ENCODE data around the gene LRRC75B.
A peak's percentile ranks its signal among the peaks of the same experiment; 100 is the strongest.

LRRC75B gene

GRCh38 chr22:24585461-24585860, 7.4 kb downstream of the LRRC75B start:
- DNase-seq = no peak

DNA sequence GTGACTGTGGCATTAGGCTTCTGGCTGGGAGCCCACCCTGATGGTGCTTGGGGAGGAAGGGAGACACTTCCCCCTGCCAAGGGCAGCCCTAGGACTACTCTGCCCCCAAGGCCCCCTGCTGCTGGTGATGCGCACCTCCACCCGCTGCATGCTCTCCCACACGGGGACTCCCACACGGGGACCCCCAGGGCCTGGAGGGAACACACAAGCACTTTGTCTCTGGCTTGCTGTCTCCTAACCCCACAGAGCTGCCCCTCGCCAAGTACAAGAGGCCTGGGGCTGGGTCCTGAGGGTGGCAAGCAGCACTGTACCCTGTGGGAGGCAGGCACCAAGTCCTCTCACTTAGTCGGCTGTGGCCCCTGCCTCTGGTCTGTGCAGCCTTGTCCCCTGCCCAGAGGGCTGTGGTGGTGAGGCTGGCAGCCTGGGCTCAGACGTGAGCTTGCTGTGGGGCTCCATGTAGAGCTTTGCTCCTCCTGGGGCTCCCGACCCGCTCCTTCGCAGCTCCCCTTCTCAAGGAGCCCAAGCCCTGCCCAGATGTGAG, 7.9 kb downstream of the LRRC75B start:
- no peak for DNase-seq

DNA sequence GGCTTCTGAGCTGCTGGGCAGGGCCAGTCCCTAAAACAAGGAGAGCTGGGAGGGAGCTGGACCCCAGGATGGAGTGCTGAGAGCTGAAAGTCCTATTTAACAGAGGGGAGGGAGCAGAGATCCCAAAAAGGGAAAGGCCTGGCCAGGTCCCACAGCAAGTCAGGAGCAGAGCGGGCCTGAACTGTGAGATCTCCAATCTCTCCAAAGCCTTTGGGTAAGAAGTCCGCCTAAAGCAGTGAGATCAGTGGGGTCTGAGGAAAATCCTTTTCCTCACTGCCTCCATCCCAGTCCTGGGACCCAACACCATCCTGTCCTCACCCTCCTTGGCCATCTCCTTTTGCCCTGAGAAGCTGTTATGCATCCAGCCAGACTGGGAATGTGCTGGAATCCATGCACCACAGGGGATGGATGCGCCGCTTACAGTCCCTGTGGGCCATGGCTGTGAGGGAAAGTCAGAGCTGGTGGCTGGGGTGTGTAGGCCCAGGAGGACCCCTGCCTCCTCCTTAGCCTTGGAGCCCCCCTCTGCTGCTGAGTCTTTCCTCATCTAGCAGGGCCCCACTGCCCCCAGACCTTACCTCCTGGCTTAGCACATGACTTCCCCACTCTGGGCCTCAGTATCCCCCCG, 8.6 kb downstream of the LRRC75B start:
- no peak for DNase-seq

DNA sequence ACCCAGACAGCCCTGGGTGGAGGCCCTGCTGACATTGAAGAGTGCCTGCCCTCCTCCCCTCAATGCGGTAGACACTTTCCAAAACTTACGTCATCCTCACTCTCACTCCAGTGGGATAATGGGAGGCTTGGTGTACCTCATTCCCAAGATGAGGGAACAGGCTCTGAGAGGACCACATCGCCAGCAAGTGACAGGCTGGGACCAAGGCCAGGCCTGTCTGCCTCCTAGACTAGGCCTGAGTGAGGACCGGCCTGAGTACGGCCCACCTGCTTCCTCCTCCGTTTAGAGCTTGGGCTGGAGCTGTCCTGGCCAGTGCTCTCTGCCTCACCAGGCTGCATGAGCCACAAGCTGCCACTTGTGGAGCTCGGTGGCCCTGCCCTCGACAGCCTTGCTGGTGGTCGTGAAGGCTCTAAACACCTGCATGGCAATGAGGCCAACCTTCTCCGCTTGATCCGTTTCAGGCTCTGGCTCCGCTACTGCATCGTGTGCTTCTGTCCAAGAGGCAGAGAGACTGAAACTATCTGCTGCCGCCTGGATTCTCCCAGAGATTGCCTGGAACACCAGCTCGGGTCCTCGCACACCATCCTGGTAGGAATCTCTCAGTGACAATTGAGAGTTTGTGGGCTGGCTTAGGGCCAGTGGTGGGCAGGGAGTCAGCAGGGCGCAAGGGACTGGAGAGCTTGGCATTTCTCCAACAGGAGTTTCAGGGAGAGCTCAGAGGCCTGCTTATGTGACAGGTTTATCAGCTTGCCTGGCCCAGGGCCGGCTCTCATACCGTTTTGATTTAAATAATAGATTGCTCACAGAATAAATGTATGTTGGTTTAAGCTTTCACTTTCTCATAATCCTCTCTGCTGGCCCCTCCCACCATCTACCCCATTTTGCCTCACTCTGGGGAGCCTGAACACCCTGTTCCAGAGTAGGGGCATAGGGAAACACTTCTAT, 9.4 kb downstream of the LRRC75B start:
- no peak for DNase-seq

DNA sequence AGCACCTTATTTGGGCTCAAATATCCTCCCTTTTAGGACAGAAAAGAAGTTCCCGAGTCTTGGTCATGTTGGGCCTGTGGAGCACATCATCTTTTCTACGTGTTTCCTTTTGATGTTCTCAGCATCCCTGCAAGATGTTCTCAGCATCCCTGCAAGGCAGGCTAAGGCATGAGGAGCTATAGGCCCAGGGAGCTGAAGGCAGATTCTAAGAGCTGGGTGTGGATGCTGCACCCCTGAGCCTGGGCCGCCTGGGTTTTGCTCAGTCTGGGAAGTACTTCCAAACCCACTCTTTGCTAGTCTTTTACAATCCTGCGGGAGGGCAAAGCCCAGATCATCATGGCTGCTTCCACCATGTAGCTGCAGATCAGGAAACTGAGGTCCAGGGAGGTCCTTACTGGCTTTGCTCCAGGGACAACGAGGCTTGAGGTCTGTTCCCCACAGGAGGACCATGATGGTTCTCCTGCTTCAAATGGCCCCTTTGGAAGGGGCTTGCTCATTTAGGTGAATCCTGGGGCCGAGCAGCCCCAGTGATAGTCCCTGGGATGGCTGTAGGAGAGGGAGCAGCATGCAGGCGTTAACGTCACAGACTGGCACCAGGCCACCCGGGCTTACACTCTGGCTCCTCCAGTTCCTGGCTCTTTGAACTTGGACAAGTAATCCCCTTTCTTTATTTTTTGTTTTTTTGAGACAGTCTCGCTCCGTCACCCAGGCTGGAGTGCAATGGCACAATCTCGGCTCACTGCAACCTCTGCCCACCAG, 10.6 kb downstream of the LRRC75B start:
- DNase-seq = no peak

- DNase-seq = peak; percentile 82
These were observed 12.6 kb downstream of the LRRC75B start for GRCh38 chr22:24580276-24580675.

DNA sequence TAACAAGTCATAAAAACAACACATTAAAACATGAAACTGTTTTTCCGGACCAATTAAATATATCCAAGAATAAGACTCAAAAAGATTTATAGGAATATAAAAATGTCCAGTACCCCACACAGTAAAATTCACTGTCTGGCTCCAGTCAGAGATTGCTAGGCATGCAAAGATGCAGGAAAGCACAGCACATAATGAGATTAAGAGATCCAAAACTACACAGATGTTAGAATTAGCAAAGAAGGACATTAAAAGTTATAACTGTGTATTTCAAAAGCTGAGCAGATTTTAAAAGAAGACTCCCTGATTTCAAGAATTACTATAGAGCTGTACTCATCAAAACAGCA, 13.6 kb downstream of the LRRC75B start:
- DNase-seq = no peak

GRCh38 chr22:24578355-24579257, 14.3 kb downstream of the LRRC75B start:
- DNase-seq = no peak

GRCh38 chr22:24576778-24577177, 16.1 kb downstream of the LRRC75B start:
- DNase-seq = no peak

DNA sequence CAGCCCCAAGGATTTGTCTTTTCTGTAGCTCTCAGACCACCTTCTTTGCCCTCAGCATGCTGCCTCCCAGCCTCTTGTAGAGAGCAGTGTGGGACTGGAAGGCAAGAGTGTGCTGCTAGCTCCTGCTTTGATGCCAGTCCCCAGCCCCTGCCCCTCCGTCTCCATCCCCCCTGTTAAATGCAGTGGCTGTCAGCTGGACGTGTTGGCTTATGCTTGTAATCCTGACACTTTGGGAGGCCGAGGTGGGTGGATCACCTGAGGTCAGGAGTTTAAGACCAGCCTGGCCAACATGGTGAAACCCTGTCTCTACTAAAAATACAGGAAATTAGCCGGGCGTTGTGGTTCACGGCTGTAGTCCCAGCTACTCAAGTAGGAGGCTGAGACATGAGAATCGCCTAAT, 21.6 kb downstream of the LRRC75B start:
- no peak for DNase-seq

DNA sequence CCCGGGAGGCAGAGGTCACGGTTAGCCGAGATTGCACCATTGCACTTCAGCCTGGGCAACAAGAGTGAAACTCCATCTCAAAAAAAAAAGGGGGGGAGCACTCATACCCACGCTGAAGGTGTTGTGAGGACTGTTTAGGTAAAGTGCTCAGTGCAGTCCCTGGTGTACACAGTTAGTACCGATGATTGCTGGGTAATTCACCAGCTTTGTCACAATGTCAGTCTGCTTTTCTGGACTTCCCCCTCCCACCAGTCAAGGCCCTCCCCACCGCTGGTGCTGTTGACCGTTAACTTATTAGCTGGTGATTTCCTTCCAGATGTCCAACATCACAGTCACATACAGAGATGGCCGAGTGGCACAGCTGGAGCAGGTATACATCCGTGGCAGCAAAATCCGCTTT, 25.2 kb downstream of the LRRC75B start:
- DNase-seq = no peak

DNA sequence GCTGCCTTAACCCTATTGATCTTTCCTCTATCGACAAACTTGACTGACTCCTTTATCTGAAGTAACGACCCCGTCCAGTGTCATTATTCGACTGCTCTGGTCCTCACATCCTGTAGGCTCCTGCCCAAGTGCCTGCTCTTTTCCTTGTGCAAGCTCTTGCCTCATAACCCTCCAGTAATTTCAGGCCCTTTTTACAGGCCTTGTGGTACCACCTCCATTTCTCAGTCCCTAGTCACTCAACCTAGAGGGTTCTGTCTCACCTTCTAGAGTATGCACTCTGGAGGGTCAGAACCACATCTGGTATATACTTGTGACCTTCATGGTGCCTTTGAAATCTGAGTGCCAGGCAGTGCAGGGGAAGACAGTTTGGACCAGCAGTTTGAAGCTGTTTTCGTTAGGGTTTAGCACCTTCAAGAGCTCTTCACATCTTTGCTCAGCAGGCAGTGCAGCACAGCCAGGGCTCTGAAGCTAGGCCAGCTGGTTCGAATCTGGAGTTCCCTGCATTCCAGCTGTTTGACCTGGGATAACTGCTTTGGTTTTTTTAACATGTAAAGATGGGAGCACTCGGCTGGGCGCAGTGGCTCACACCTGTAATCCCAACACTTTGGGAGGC, 25.9 kb downstream of the LRRC75B start:
- DNase-seq = no peak

- no peak for DNase-seq
These were observed 27.8 kb downstream of the LRRC75B start for GRCh38 chr22:24565077-24565476.

DNA sequence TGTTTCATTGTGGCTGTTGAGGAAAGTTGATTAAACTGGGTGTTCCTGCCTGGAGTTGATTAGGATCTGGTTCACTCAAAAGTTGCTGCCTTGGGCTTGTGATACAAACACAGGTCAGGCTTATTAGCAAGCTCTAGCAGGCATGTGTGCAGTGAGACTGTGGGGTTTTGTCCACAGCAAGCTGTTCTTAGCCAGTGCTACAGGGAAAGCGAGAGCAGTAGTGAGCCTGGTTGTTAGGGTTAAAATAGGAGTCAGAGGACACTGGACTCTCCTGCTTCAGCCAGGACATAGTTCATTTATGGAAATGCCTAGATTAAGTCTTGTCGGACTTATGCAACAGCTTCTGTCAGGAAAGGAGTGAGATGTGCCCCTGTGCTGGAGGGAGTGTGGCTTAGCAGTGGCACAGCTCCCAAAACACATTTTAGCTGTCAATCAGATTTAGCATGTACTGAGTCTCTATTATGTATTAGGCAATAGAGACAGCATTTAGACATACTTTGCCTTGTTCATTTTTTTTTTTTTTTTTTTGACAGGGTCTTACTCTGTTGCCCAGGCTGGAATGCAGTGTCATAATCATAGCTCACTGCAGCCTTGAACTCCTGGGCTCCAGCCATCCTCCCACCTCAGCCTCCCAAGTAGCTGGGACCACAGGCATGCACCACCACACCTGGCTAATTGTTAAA, 28.4 kb downstream of the LRRC75B start:
- DNase-seq = no peak

- DNase-seq = no peak
These were observed 29.6 kb downstream of the LRRC75B start for GRCh38 chr22:24563246-24563645.

DNA sequence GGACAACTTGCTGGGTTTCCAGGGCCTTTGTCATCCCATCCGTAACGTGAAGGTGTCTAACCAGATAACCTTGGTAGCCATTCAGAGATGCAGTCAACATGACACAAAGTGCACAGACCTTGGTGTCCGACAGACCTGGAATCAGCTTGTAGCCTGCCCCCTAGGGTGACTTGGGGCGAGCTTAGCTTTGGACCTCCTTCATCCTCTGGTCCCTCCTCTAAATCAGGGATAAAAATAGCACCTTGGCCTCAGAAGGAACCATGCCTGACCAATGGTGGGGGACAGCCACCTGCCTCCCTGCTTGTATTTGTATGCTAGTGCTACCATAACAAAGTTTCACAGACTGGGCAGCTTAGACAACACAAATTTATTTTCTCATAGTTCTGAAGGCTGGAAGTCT, 33.4 kb downstream of the LRRC75B start:
- no peak for DNase-seq

- peak; percentile 99 for DNase-seq
These were observed 37.5 kb downstream of the LRRC75B start, which contains the start of gene SNRPD3 for GRCh38 chr22:24555165-24556039. SNRPD3 (plus strand) TSS chr22:24555999; CDS start chr22:24557675, 1,676 bp downstream.

DNA sequence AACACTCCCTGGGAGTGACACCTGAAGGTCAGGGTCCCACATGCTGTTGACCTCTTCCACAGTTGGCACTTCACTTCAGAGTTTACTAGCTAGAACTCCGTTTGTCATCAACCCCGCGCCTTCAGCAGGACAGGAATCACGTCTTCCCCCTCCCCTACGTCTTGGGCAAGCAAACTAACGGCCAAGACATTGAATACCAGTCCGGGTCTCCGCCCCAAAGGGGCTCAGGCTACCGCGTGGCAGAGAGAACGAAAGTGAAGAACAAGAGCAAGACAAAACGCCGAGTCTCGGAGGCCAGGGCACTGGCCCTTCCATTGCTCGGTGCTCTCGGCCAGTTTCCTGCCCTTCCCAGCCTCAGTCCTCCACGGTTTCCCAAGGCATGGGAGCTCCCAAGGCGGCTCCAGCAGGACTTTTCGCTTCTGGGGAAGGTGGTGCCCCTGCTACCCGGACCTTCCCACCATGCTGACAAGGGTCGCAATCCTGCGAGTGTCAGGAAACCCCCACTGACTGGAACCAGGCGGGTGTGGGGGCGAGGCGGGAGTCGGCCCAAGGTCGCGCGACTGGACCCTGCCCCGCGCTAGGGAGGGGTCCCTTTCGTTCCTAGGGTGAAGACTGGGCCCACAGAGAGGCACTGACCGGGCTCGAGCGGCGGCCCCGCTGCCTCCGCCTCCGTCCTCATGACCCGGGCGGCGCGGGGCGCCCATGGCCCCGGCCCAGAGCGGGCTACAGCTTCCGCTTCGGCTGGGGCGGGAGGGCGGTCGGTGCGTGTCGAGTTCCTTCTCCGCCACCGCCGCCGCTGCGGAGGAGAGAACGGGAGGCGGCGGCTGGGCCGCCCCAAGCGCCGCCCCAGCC, 38.3 kb downstream of the LRRC75B start, which contains the start of gene GUCD1:
Gene GUCD1 (minus strand): TSS at position 826 of the 852 bp plus-strand sequence. CDS start 147 bp downstream, at position 679.
- peak; percentile 34 for DNase-seq
